ENCODE results near the gene SUMO2. TPM values are rescaled to one million over a fixed set of nuclear protein-coding genes. Genes with fewer than 3 reads are reported as not detected.

SUMO2 gene
- total and polyA plus RNA-seq, 2 of the 13 experiments (the other 11 are each of a cell fraction or from before 2014, with no cell fraction given), result 337 to 553 TPM

DNA sequence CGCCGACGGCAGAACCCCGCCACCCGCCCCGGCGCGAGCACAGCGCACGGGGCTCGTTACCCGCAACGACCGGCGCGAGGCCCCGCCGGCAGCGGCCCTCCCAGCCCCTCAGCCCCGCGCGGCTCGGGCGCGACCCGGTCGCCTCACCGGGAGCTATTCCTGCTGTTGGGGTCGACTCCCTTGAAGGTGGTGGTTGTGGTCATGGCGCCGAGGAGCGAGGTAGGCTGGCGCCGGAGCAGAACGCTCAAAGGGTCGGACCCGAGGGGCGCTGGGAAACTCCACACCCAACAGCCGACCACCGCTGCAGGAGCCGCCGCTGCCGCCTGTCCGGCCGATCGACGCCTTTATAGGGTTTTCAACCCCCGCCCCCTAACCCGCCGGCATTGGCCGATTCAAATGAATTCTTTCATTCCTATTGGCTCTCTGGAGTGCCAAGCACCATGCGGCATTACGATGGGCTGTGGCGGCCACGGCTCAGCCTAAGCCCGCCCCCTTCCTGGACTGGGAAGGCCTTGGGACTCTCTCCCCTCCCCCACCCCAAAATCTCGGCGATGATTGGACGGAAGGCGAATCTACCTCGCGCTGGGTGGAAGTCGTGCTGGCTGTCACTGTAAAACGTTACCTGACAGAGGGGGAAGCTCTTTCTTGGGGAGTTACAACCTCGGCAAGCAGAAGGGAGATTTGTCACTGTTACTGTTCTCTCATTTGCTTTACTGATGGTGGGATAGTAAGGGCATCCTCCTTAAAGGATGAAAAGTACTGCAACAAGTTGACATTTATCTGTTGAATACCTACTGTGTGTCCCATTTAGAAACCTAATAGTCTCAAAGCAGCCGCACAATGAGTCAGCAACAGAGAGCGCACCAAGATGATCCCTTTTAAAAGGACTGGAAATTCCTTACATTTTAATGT lies 28.3 kb downstream of the SUMO2 start, which contains the start of gene JPT1 (continued):
- TF ChIP-seq, protein P1, sequence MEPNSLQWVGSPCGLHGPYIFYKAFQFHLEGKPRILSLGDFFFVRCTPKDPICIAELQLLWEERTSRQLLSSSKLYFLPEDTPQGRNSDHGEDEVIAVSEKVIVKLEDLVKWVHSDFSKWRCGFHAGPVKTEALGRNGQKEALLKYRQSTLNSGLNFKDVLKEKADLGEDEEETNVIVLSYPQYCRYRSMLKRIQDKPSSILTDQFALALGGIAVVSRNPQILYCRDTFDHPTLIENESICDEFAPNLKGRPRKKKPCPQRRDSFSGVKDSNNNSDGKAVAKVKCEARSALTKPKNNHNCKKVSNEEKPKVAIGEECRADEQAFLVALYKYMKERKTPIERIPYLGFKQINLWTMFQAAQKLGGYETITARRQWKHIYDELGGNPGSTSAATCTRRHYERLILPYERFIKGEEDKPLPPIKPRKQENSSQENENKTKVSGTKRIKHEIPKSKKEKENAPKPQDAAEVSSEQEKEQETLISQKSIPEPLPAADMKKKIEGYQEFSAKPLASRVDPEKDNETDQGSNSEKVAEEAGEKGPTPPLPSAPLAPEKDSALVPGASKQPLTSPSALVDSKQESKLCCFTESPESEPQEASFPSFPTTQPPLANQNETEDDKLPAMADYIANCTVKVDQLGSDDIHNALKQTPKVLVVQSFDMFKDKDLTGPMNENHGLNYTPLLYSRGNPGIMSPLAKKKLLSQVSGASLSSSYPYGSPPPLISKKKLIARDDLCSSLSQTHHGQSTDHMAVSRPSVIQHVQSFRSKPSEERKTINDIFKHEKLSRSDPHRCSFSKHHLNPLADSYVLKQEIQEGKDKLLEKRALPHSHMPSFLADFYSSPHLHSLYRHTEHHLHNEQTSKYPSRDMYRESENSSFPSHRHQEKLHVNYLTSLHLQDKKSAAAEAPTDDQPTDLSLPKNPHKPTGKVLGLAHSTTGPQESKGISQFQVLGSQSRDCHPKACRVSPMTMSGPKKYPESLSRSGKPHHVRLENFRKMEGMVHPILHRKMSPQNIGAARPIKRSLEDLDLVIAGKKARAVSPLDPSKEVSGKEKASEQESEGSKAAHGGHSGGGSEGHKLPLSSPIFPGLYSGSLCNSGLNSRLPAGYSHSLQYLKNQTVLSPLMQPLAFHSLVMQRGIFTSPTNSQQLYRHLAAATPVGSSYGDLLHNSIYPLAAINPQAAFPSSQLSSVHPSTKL (CRISPR knock-in tag; IDR thresholded peaks at IDR 0.05), result no peak
- TF ChIP-seq ZNF619 (CRISPR knock-in tag; IDR thresholded peaks at IDR 0.05) (no peak), HOXD1 (CRISPR knock-in tag; IDR thresholded peaks at IDR 0.05) (no peak), FIP1L1 (IDR thresholded peaks at IDR 0.05; ENCODE audit: borderline replicate concordance, insufficient read depth, low read depth, low read length) (no peak), ZFP91 (CRISPR knock-in tag; IDR thresholded peaks at IDR 0.05; ENCODE audit: borderline replicate concordance) (peak; percentile 86), CCDC6 (CRISPR knock-in tag; IDR thresholded peaks at IDR 0.05) (no peak), THYN1 (CRISPR knock-in tag; IDR thresholded peaks at IDR 0.05; ENCODE audit: borderline replicate concordance, low read depth) (no peak), NFIB (CRISPR knock-in tag; IDR thresholded peaks at IDR 0.05; ENCODE audit: borderline replicate concordance) (no peak), ZSCAN29 (CRISPR knock-in tag; conservative IDR thresholded peaks at IDR 0.05) (no peak), PCBP2 (optimal IDR thresholded peaks at IDR 0.05; ENCODE audit: low read depth, low read length, poor library complexity, severe bottlenecking) (no peak), YEATS2 (CRISPR knock-in tag; IDR thresholded peaks at IDR 0.05; ENCODE audit: borderline replicate concordance) (peak; percentile 73), ZNF776 (CRISPR knock-in tag; IDR thresholded peaks at IDR 0.05) (peak; percentile 98), HNRNPUL1 (IDR thresholded peaks at IDR 0.05; ENCODE audit: low read depth, low read length) (0 out of 2 replicates have a peak, but pooled peaks have one; percentile 18), ZMYM2 (CRISPR knock-in tag; IDR thresholded peaks at IDR 0.05) (no peak), KLF12 (CRISPR knock-in tag; IDR thresholded peaks at IDR 0.05; ENCODE audit: borderline replicate concordance) (peak; percentile 52; the same call in 1 of the 2 replicates), ZNF225 (CRISPR knock-in tag; IDR thresholded peaks at IDR 0.05) (peak; percentile 78; the same call in 1 of the 2 replicates), GATAD2A (CRISPR knock-in tag; IDR thresholded peaks at IDR 0.05) (peak; percentile 38; the same call in 1 of the 2 replicates), PCBP1 (IDR thresholded peaks at IDR 0.05; ENCODE audit: borderline replicate concordance, low read depth, low read length) (peak; percentile 95), CSRNP2 (CRISPR knock-in tag; conservative IDR thresholded peaks at IDR 0.05; ENCODE audit: low read depth) (no peak), RBM39 (IDR thresholded peaks at IDR 0.05; ENCODE audit: low read depth, low read length, poor library complexity, severe bottlenecking) (peak; percentile 100), ZNF652 (CRISPR knock-in tag; IDR thresholded peaks at IDR 0.05; ENCODE audit: borderline replicate concordance, low read depth) (no peak), KDM1A (CRISPR knock-in tag; IDR thresholded peaks at IDR 0.05) (no peak), KLF6 (CRISPR knock-in tag; IDR thresholded peaks at IDR 0.05) (peak; percentile 88)

Data from HepG2 (cell line).